ENCODE measurements around the gene RBMXL3.

- TF ChIP-seq CTCF (IDR thresholded peaks at IDR 0.05; ENCODE audit: low read length) (no peak), EZH2 (IDR thresholded peaks at IDR 0.05; ENCODE audit: borderline replicate concordance, low read length) (no peak)
These were observed 45.3 kb downstream of the RBMXL3 start for GRCh38 chrX:115234461-115234860.
